ENCODE measurements around the gene NAMPT. TPM values are rescaled to one million over a fixed set of nuclear protein-coding genes. Genes with fewer than 3 reads are reported as not detected.
"Not testable (repeated sequence)": the region's sequence is repeated elsewhere in the genome, so short reads cannot be mapped to it uniquely, and the experiment has no call there.

The NAMPT gene
- total RNA-seq, 3 donors from 2014 or later, result 1,116 to 1,426 (median 1,121) TPM

- ATAC-seq (no peak), DNase-seq (no peak)
- no peak overlapping the region for H3K4me3 Mint-ChIP-seq
- H3K36me3 Mint-ChIP-seq (ENCODE audit: insufficient read depth), result no peaks in the 10 kb centered on the region
- no peaks in the 10 kb centered on the region for H3K4me1 Mint-ChIP-seq (ENCODE audit: low read depth)
- peaks cover 14% of the 10 kb centered on the region for H3K27me3 Mint-ChIP-seq (ENCODE audit: low read depth)
- H3K9me3 Mint-ChIP-seq, result no peaks in the 10 kb centered on the region
These were observed 67.8 kb downstream of the NAMPT start for GRCh38 chr7:106216923-106217542.

GRCh38 chr7:106216517-106216922 is 68.3 kb downstream of the NAMPT start:
- no peaks in the 10 kb centered on the region for H3K4me1 Mint-ChIP-seq (ENCODE audit: low read depth)
- peaks cover 14% of the 10 kb centered on the region for H3K27me3 Mint-ChIP-seq (ENCODE audit: low read depth)

GRCh38 chr7:106215868-106216516 is 68.8 kb downstream of the NAMPT start:
- H3K4me3 Mint-ChIP-seq, result no peak overlapping the region
- H3K4me1 Mint-ChIP-seq (ENCODE audit: low read depth), result no peaks in the 10 kb centered on the region
- ATAC-seq, result no peak
- H3K27me3 Mint-ChIP-seq (ENCODE audit: low read depth), result peaks cover 12% of the 10 kb centered on the region
- DNase-seq, result no peak
- H3K36me3 Mint-ChIP-seq (ENCODE audit: insufficient read depth), result no peaks in the 10 kb centered on the region
- no peaks in the 10 kb centered on the region for H3K9me3 Mint-ChIP-seq

More at GRCh38 chr7:106216517-106216922, 68.3 kb downstream of the NAMPT start:
- H3K36me3 Mint-ChIP-seq (ENCODE audit: insufficient read depth), result no peaks in the 10 kb centered on the region
- no peak for ATAC-seq
- no peak overlapping the region for H3K4me3 Mint-ChIP-seq
- no peak for DNase-seq
- no peaks in the 10 kb centered on the region for H3K9me3 Mint-ChIP-seq

- H3K4me3 Mint-ChIP-seq; H3K36me3 Mint-ChIP-seq (ENCODE audit: insufficient read depth); H3K4me1 Mint-ChIP-seq (ENCODE audit: low read depth); H3K9me3 Mint-ChIP-seq; DNase-seq; ATAC-seq: not testable (repeated sequence)
- peaks cover 13% of the 10 kb centered on the region for H3K27me3 Mint-ChIP-seq (ENCODE audit: low read depth)
These were observed 75.8 kb downstream of the NAMPT start for GRCh38 chr7:106208944-106209343.

- no peak overlapping the region for H3K4me3 Mint-ChIP-seq
- no peaks in the 10 kb centered on the region for H3K36me3 Mint-ChIP-seq (ENCODE audit: insufficient read depth)
- no peaks in the 10 kb centered on the region for H3K4me1 Mint-ChIP-seq (ENCODE audit: low read depth)
- H3K27me3 Mint-ChIP-seq (ENCODE audit: low read depth), result peaks cover 11% of the 10 kb centered on the region
- H3K9me3 Mint-ChIP-seq, result no peaks in the 10 kb centered on the region
- ATAC-seq (no peak), DNase-seq (no peak)
These were observed 77.8 kb downstream of the NAMPT start for GRCh38 chr7:106206826-106207541.

GRCh38 chr7:106205621-106206222 is 79.1 kb downstream of the NAMPT start:
- H3K9me3 Mint-ChIP-seq, result no peaks in the 10 kb centered on the region
- DNase-seq (no peak), ATAC-seq (no peak)
- no peak overlapping the region for H3K4me3 Mint-ChIP-seq
- H3K27me3 Mint-ChIP-seq (ENCODE audit: low read depth), result peaks cover 11% of the 10 kb centered on the region
- H3K4me1 Mint-ChIP-seq (ENCODE audit: low read depth), result no peaks in the 10 kb centered on the region
- H3K36me3 Mint-ChIP-seq (ENCODE audit: insufficient read depth), result no peaks in the 10 kb centered on the region

- H3K9me3 Mint-ChIP-seq, result no peaks in the 10 kb centered on the region
- no peak overlapping the region for H3K4me3 Mint-ChIP-seq
- H3K4me1 Mint-ChIP-seq (ENCODE audit: low read depth), result no peaks in the 10 kb centered on the region
- no peak for DNase-seq
- ATAC-seq, result no peak
- H3K27me3 Mint-ChIP-seq (ENCODE audit: low read depth), result peaks cover 7% of the 10 kb centered on the region
- H3K36me3 Mint-ChIP-seq (ENCODE audit: insufficient read depth), result no peaks in the 10 kb centered on the region
These were observed 81.3 kb downstream of the NAMPT start for GRCh38 chr7:106203473-106203872.

- H3K4me3 Mint-ChIP-seq, result no peak overlapping the region
- no peak for ATAC-seq
- H3K27me3 Mint-ChIP-seq (ENCODE audit: low read depth), result peaks cover 7% of the 10 kb centered on the region
- H3K4me1 Mint-ChIP-seq (ENCODE audit: low read depth), result no peaks in the 10 kb centered on the region
- H3K9me3 Mint-ChIP-seq, result no peaks in the 10 kb centered on the region
- no peaks in the 10 kb centered on the region for H3K36me3 Mint-ChIP-seq (ENCODE audit: insufficient read depth)
- DNase-seq, result no peak
These were observed 83.6 kb downstream of the NAMPT start for GRCh38 chr7:106201164-106201563.

- ATAC-seq (no peak), DNase-seq (no peak)
- Mint-ChIP-seq H3K9me3 (no peaks in the 10 kb centered on the region), H3K36me3 (ENCODE audit: insufficient read depth) (no peaks in the 10 kb centered on the region), H3K4me3 (no peak overlapping the region), H3K4me1 (ENCODE audit: low read depth) (no peaks in the 10 kb centered on the region), H3K27me3 (ENCODE audit: low read depth) (peaks cover 7% of the 10 kb centered on the region)
These were observed 84.9 kb downstream of the NAMPT start for GRCh38 chr7:106199813-106200364.

- H3K27me3 Mint-ChIP-seq (ENCODE audit: low read depth), result peaks cover 7% of the 10 kb centered on the region
- no peaks in the 10 kb centered on the region for H3K4me1 Mint-ChIP-seq (ENCODE audit: low read depth)
- DNase-seq (no peak), ATAC-seq (no peak)
- no peaks in the 10 kb centered on the region for H3K36me3 Mint-ChIP-seq (ENCODE audit: insufficient read depth)
- H3K4me3 Mint-ChIP-seq, result no peak overlapping the region
- no peaks in the 10 kb centered on the region for H3K9me3 Mint-ChIP-seq
These were observed 85.8 kb downstream of the NAMPT start for GRCh38 chr7:106199024-106199423.

Other genes starting within 250 kb of the NAMPT start
- 10 to 100 TPM; 20.0 to 24.1 (median 21.5) TPM for gene SYPL1, start 172.7 kb downstream of the NAMPT start, total RNA-seq